Mucosa of descending colon (tissue), 3 donors: Measurements from ENCODE around the gene PNPLA4. TPM values are rescaled to one million over a fixed set of nuclear protein-coding genes. Genes with fewer than 3 reads are reported as not detected.

ENCODE experiments used
- ATAC-seq: fragments of 200-7000 bp; cut with Tn5 transposase; one replicate; pipeline ENCODE4 v1.9.1; 2020; ENCODE audit warnings: mild to moderate bottlenecking, moderate library complexity
- DNase-seq, 3 donors: peaks; one replicate each; pipeline ENCODE4 v3.0.0-alpha.2; 2020
- H3K36me3 ChIP-seq: fragments of 200-600 bp; one replicate; pipeline ENCODE4 v1.8.0; 2021; ENCODE audit warnings: low read depth, mild to moderate bottlenecking
- H3K4me1 ChIP-seq: fragments of 200-600 bp; one replicate; pipeline ENCODE4 v1.8.0; 2021; ENCODE audit warnings: low read depth, mild to moderate bottlenecking
- H3K4me3 ChIP-seq: fragments of 200-600 bp; one replicate; pipeline ENCODE4 v1.8.0; 2021; ENCODE audit warnings: mild to moderate bottlenecking
- H3K9me3 ChIP-seq: fragments of 200-600 bp; one replicate; pipeline ENCODE4 v1.8.0; 2021; ENCODE audit warnings: mild to moderate bottlenecking
- CTCF ChIP-seq: fragments of 200-600 bp; IDR thresholded peaks from one replicate; pipeline ENCODE4 v1.8.0; 2022; ENCODE audit warnings: antibody characterized with exemption, mild to moderate bottlenecking
- intact Hi-C, 2 donors: fragments of 100-400 bp; cut with DNase I in 1 of 2; cut with micrococcal nuclease in 1 of 2; formaldehyde crosslinking; loops; one replicate each; pipeline versions ENCODE4 v1.11.0 to v1.11.1; 2022; cut with DNase I, micrococcal nuclease
- total RNA-seq, 3 donors: library from RNA; stranded (reverse); fragmentation: NEBNext Ultra II Directional in 2 of 3; extraction: Animal tissue kit (Norgen Biotek cat#: 25700) in 2 of 3; gene quantifications; one replicate each; pipeline versions ENCODE4 v1.2.1 to v1.2.4, GENCODE V29; 2021 to 2023
- donor health status: DM: no; HTN: no; CAD: no; lungs with moderate emphysema.
- donor health status: DM: no; HTN: no; CAD: no.
- donor health status: DM: no; HTN: yes; CAD: no.

Gene PNPLA4
- total RNA-seq, 3 donors from 2014 or later, result 9.3 to 28.6 (median 18.0) TPM

GRCh38 chrX:7876957-7877356 lies 50.3 kb downstream of the PNPLA4 start:
- intact Hi-C loops, result no loop called here
- TF ChIP-seq CTCF, result no peak
- H3K9me3 ChIP-seq, result no peaks in the 10 kb centered on the region
- no peaks in the 10 kb centered on the region for H3K36me3 ChIP-seq
- no peak for ATAC-seq
- no peak overlapping the region for H3K4me3 ChIP-seq
- no peak for DNase-seq
- H3K4me1 ChIP-seq, result no peaks in the 10 kb centered on the region

GRCh38 chrX:7872042-7872441 lies 55.2 kb downstream of the PNPLA4 start:
- Histone ChIP-seq H3K4me3 (no peak overlapping the region), H3K9me3 (no peaks in the 10 kb centered on the region), H3K4me1 (no peaks in the 10 kb centered on the region), H3K36me3 (no peaks in the 10 kb centered on the region)
- intact Hi-C loops, result no loop called here
- no peak for DNase-seq
- no peak for TF ChIP-seq CTCF
- ATAC-seq, result no peak

GRCh38 chrX:7852166-7852565 lies 75.0 kb downstream of the PNPLA4 start:
- H3K36me3 ChIP-seq, result no peaks in the 10 kb centered on the region
- ATAC-seq (no peak), DNase-seq (no peak)
- no peak overlapping the region for H3K4me3 ChIP-seq
- no peaks in the 10 kb centered on the region for H3K4me1 ChIP-seq
- intact Hi-C loops, result no loop called here
- no peaks in the 10 kb centered on the region for H3K9me3 ChIP-seq
- TF ChIP-seq CTCF, result no peak

Other genes starting within 250 kb of the PNPLA4 start
- gene VCX, start 84.2 kb downstream of the PNPLA4 start, total RNA-seq, result not detected
- gene VCX2, start 243.9 kb upstream of the PNPLA4 start, total RNA-seq, result not detected